ENCODE measurements around the gene RNF8.

Gene RNF8

GRCh38 chr6:37316071-37316470, 37.7 kb upstream of the RNF8 start:
- no peak overlapping the region for H3K9ac ChIP-seq (ENCODE audit: low read length)
- no peaks in the 10 kb centered on the region for H4K20me1 ChIP-seq (ENCODE audit: insufficient read depth, low read length)
- no peaks in the 10 kb centered on the region for H3K9me3 ChIP-seq (ENCODE audit: insufficient read depth, low read length)
- no peak overlapping the region for H3K4me2 ChIP-seq (ENCODE audit: low read length)
- no peak overlapping the region for H2AFZ ChIP-seq (ENCODE audit: low read depth, low read length)
- H3K36me3 ChIP-seq (replicated peaks; ENCODE audit: low read depth, low read length) = peaks cover 27% of the 10 kb centered on the region
- H3K27ac ChIP-seq (ENCODE audit: low read length) = no peak overlapping the region
- no peak for TF ChIP-seq CTCF (IDR thresholded peaks at IDR 0.05; ENCODE audit: low read depth, low read length)
- no peak for TF ChIP-seq EZH2phosphoT487 (IDR thresholded peaks at IDR 0.05; ENCODE audit: low read depth)
- no peaks in the 10 kb centered on the region for H3K79me2 ChIP-seq (ENCODE audit: low read length)
- H3K4me1 ChIP-seq (ENCODE audit: low read length) = no peaks in the 10 kb centered on the region
- no peaks in the 10 kb centered on the region for H3K27me3 ChIP-seq (ENCODE audit: low read depth, low read length)
- H3K4me3 ChIP-seq (ENCODE audit: low read length) = no peak overlapping the region

GRCh38 chr6:37317312-37318038, 36.3 kb upstream of the RNF8 start:
- Histone ChIP-seq H3K27ac (ENCODE audit: low read length) (no peak overlapping the region), H3K36me3 (replicated peaks; ENCODE audit: low read depth, low read length) (peaks cover 28% of the 10 kb centered on the region)

GRCh38 chr6:37319156-37319555, 34.6 kb upstream of the RNF8 start:
- Histone ChIP-seq H3K4me2 (ENCODE audit: low read length) (no peak overlapping the region), H3K4me1 (ENCODE audit: low read length) (no peaks in the 10 kb centered on the region), H3K36me3 (replicated peaks; ENCODE audit: low read depth, low read length) (peaks cover 21% of the 10 kb centered on the region), H4K20me1 (ENCODE audit: insufficient read depth, low read length) (no peaks in the 10 kb centered on the region), H3K27me3 (ENCODE audit: low read depth, low read length) (no peaks in the 10 kb centered on the region), H3K27ac (ENCODE audit: low read length) (no peak overlapping the region), H3K9ac (ENCODE audit: low read length) (no peak overlapping the region), H3K79me2 (ENCODE audit: low read length) (no peaks in the 10 kb centered on the region), H3K9me3 (ENCODE audit: insufficient read depth, low read length) (no peaks in the 10 kb centered on the region), H3K4me3 (ENCODE audit: low read length) (no peak overlapping the region), H2AFZ (ENCODE audit: low read depth, low read length) (no peak overlapping the region)
- no peak for TF ChIP-seq EZH2phosphoT487 (IDR thresholded peaks at IDR 0.05; ENCODE audit: low read depth)

More at GRCh38 chr6:37317312-37318038, 36.3 kb upstream of the RNF8 start:
- Histone ChIP-seq H3K79me2 (ENCODE audit: low read length) (no peaks in the 10 kb centered on the region), H3K4me3 (ENCODE audit: low read length) (no peak overlapping the region), H3K9me3 (ENCODE audit: insufficient read depth, low read length) (no peaks in the 10 kb centered on the region), H3K9ac (ENCODE audit: low read length) (no peak overlapping the region), H3K4me2 (ENCODE audit: low read length) (no peak overlapping the region), H2AFZ (ENCODE audit: low read depth, low read length) (no peak overlapping the region), H3K4me1 (ENCODE audit: low read length) (no peaks in the 10 kb centered on the region), H4K20me1 (ENCODE audit: insufficient read depth, low read length) (no peaks in the 10 kb centered on the region), H3K27me3 (ENCODE audit: low read depth, low read length) (no peaks in the 10 kb centered on the region)
- TF ChIP-seq CTCF (IDR thresholded peaks at IDR 0.05; ENCODE audit: low read depth, low read length) (no peak), EZH2phosphoT487 (IDR thresholded peaks at IDR 0.05; ENCODE audit: low read depth) (no peak)

- Histone ChIP-seq H3K4me2 (ENCODE audit: low read length) (no peak overlapping the region), H3K27ac (ENCODE audit: low read length) (no peak overlapping the region), H4K20me1 (ENCODE audit: insufficient read depth, low read length) (no peaks in the 10 kb centered on the region), H2AFZ (ENCODE audit: low read depth, low read length) (no peak overlapping the region), H3K9me3 (ENCODE audit: insufficient read depth, low read length) (no peaks in the 10 kb centered on the region), H3K36me3 (replicated peaks; ENCODE audit: low read depth, low read length) (peaks cover 18% of the 10 kb centered on the region), H3K4me1 (ENCODE audit: low read length) (no peaks in the 10 kb centered on the region), H3K9ac (ENCODE audit: low read length) (no peak overlapping the region), H3K79me2 (ENCODE audit: low read length) (no peaks in the 10 kb centered on the region), H3K4me3 (ENCODE audit: low read length) (no peak overlapping the region), H3K27me3 (ENCODE audit: low read depth, low read length) (no peaks in the 10 kb centered on the region)
- TF ChIP-seq CTCF (IDR thresholded peaks at IDR 0.05; ENCODE audit: low read depth, low read length) (no peak), EZH2phosphoT487 (IDR thresholded peaks at IDR 0.05; ENCODE audit: low read depth) (no peak)
These were observed 33.8 kb upstream of the RNF8 start for GRCh38 chr6:37319856-37320480.

Measured in OCI-LY3 (cell line).